ENCODE results near the gene DMRT3.

- TF ChIP-seq CTCF (IDR thresholded peaks at IDR 0.05; ENCODE audit: low read depth, low read length, missing input control) (no peak), TAF1 (conservative IDR thresholded peaks at IDR 0.05) (no peak), SP1 (IDR thresholded peaks at IDR 0.05) (no peak)
Measured at GRCh38 chr9:1025131-1025530, 48.7 kb downstream of the DMRT3 start.
